Chondrocyte (in vitro differentiated cells): ENCODE measurements around the gene SLC6A13. TPM values are rescaled to one million over a fixed set of nuclear protein-coding genes. Genes with fewer than 3 reads are reported as not detected.
"Not testable (repeated sequence)": the region's sequence is repeated elsewhere in the genome, so short reads cannot be mapped to it uniquely, and the experiment has no call there.

ENCODE experiments used
- DNase-seq: peaks from one replicate; pipeline ENCODE4 v3.0.0; 2021; ENCODE audit warnings: mixed read lengths, low spot score
- H3K27ac Mint-ChIP-seq: one replicate; pipeline ENCODE4 v1.8.0; 2021; ENCODE audit warnings: mild to moderate bottlenecking, moderate library complexity, mixed read lengths; ENCODE audit not compliant: unreplicated experiment
- H3K27me3 Mint-ChIP-seq: 2 replicates; pipeline ENCODE4 v1.8.0; 2021; ENCODE audit warnings: low read depth, mixed read lengths
- H3K36me3 Mint-ChIP-seq: 2 replicates; pipeline ENCODE4 v1.8.0; 2021; ENCODE audit warnings: low read depth, mixed read lengths
- H3K4me1 Mint-ChIP-seq: 2 replicates; pipeline ENCODE4 v1.8.0; 2021; ENCODE audit warnings: low read depth, mild to moderate bottlenecking, mixed read lengths
- H3K4me3 Mint-ChIP-seq: one replicate; pipeline ENCODE4 v1.8.0; 2021; ENCODE audit warnings: mild to moderate bottlenecking, moderate library complexity, mixed read lengths; ENCODE audit not compliant: unreplicated experiment
- H3K9me3 Mint-ChIP-seq: 2 replicates; pipeline ENCODE4 v1.8.0; 2021; ENCODE audit warnings: low read depth, mixed read lengths
- CTCF ChIP-seq: fragments of 200-600 bp; sonication (generic); IDR thresholded peaks from 2 replicates; pipeline ENCODE4 v1.5.0; 2021; ENCODE audit warnings: antibody characterized with exemption, mild to moderate bottlenecking, moderate library complexity
- total RNA-seq: library from RNA; stranded (reverse); gene quantifications from 3 replicates; pipeline ENCODE4 v1.2.1, GENCODE V29; 2021

Gene SLC6A13
- total RNA-seq, 1 donor from 2014 or later: 0.37 TPM

- no peak for TF ChIP-seq CTCF
- Mint-ChIP-seq H3K9me3 (peaks cover 17% of the 10 kb centered on the region), H3K4me3 (no peak overlapping the region), H3K27me3 (peaks cover 14% of the 10 kb centered on the region), H3K4me1 (no peaks in the 10 kb centered on the region), H3K36me3 (peaks cover 5% of the 10 kb centered on the region), H3K27ac (no peak overlapping the region)
- DNase-seq: no peak
Observed at GRCh38 chr12:238736-239398, 23.8 kb downstream of the SLC6A13 start.

- no peaks in the 10 kb centered on the region for H3K4me1 Mint-ChIP-seq
- no peak overlapping the region for H3K27ac Mint-ChIP-seq
- H3K36me3 Mint-ChIP-seq: peaks cover 5% of the 10 kb centered on the region
- peaks cover 9% of the 10 kb centered on the region for H3K27me3 Mint-ChIP-seq
- TF ChIP-seq CTCF: no peak
- H3K9me3 Mint-ChIP-seq: peaks cover 17% of the 10 kb centered on the region
- no peak overlapping the region for H3K4me3 Mint-ChIP-seq
- no peak for DNase-seq
Observed at GRCh38 chr12:238116-238515, 24.5 kb downstream of the SLC6A13 start.

- Mint-ChIP-seq H3K4me1 (no peaks in the 10 kb centered on the region), H3K27ac (no peak overlapping the region), H3K36me3 (peaks cover 5% of the 10 kb centered on the region)
Observed at GRCh38 chr12:237026-237815, 25.4 kb downstream of the SLC6A13 start.

GRCh38 chr12:236445-236844 is 26.2 kb downstream of the SLC6A13 start:
- TF ChIP-seq CTCF: no peak
- Mint-ChIP-seq H3K27ac (no peak overlapping the region), H3K9me3 (peaks cover 17% of the 10 kb centered on the region), H3K36me3 (peaks cover 5% of the 10 kb centered on the region), H3K4me3 (no peak overlapping the region), H3K4me1 (no peaks in the 10 kb centered on the region), H3K27me3 (peaks cover 14% of the 10 kb centered on the region)
- DNase-seq: no peak

More at GRCh38 chr12:237026-237815, 25.4 kb downstream of the SLC6A13 start:
- no peak for DNase-seq
- peaks cover 10% of the 10 kb centered on the region for H3K27me3 Mint-ChIP-seq
- TF ChIP-seq CTCF: no peak
- H3K9me3 Mint-ChIP-seq: peaks cover 17% of the 10 kb centered on the region
- H3K4me3 Mint-ChIP-seq: no peak overlapping the region

- peaks cover 17% of the 10 kb centered on the region for H3K27me3 Mint-ChIP-seq
- not testable (repeated sequence) for H3K4me3 Mint-ChIP-seq, H3K27ac Mint-ChIP-seq, H3K36me3 Mint-ChIP-seq, H3K4me1 Mint-ChIP-seq, DNase-seq
- peaks cover 17% of the 10 kb centered on the region for H3K9me3 Mint-ChIP-seq
Observed at GRCh38 chr12:235967-236366, 26.7 kb downstream of the SLC6A13 start.
